GM12878 (cell line): Measurements from ENCODE around the gene LAMB4.

ENCODE experiments used
- ATF3 ChIP-seq: IDR thresholded peaks from 2 replicates; pipeline ENCODE4 v1.6.1; 2011; ENCODE audit warnings: low read depth, mild to moderate bottlenecking, low read length, moderate library complexity, borderline replicate concordance; ENCODE audit errors: extremely low read depth
- CREB1 ChIP-seq: IDR thresholded peaks from 2 replicates; pipeline ENCODE4 v1.6.1; 2012; ENCODE audit warnings: low read depth, mild to moderate bottlenecking, inconsistent platforms
- MLLT1 ChIP-seq: fragments of 450-650 bp; IDR thresholded peaks from 2 replicates; pipeline ENCODE4 v1.6.1; 2016; ENCODE audit warnings: mild to moderate bottlenecking
- REST ChIP-seq: IDR thresholded peaks from 2 replicates; pipeline ENCODE4 v1.6.1; 2012; ENCODE audit warnings: mild to moderate bottlenecking, low read depth, low read length
- SP1 ChIP-seq: IDR thresholded peaks from one replicate; pipeline ENCODE4 v1.6.1; 2011; ENCODE audit warnings: low read depth, low read length
- TARDBP ChIP-seq: IDR thresholded peaks from 2 replicates; pipeline ENCODE4 v1.6.1; 2016; ENCODE audit warnings: borderline replicate concordance
- TCF3 ChIP-seq: IDR thresholded peaks from 2 replicates; pipeline ENCODE4 v1.6.1; 2012; ENCODE audit warnings: low read depth, mild to moderate bottlenecking, low read length, borderline replicate concordance; ENCODE audit not compliant: insufficient read depth

- no peak for TF ChIP-seq CREB1
- TF ChIP-seq ATF3 = no peak
- TF ChIP-seq TCF3 = no peak
- TF ChIP-seq MLLT1 = no peak
- no peak for TF ChIP-seq SP1
- TF ChIP-seq TARDBP = no peak
- no peak for TF ChIP-seq REST
Observed at GRCh38 chr7:108048422-108048821, 81.7 kb downstream of the LAMB4 start.
